Stimulated activated naive CD4-positive, alpha-beta T cell (primary cell): ENCODE results near the gene STAM.
A peak's percentile ranks its signal among the peaks of the same experiment; 100 is the strongest.

Experiments
- DNase-seq, 6 experiments: peaks; one replicate each; lab custom pipeline; 2025; lab: John Stamatoyannopoulos, UW

STAM gene

DNA sequence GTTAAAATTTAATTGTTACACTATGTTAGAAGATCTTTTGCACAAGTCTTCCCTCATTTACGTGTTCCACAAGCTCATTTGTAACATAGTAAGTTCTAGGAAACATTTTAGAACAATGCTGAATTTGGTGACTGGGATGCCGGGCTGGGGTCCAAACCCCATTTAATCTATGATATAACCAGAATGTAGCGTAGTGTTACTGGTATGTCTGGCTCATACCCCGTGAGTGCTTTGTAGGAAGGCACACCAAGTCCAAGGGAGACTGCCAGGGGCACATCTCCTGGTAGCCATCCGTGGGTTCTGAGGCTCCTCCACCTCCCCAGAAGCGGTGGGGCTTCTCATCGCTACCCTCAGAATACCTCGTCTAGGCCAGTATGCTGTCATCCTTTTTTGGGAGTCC lies 86.7 kb downstream of the STAM start:
- no peak for DNase-seq

- no peak for DNase-seq
These were observed 87.5 kb downstream of the STAM start for GRCh38 chr10:17731331-17732020.

DNA sequence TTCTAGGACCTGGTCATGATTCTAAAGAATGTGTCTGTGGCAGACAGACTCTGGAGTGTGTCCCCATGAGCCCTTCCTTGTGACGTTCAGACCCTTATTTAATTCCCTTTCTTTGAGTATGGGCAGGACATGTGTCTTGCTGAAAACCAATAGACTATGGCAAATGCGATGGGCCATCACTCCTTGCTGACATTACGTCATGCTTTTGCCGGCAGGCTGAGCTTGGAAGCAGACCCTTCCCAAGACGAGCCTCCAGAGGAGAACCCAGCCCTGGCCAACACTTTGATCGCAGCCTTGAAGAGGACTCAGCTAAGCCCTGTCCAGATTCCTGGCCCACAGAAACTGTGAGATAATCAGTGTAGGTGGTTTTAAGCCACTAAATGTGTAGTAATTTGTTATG lies 89.7 kb downstream of the STAM start:
- no peak for DNase-seq

GRCh38 chr10:17734432-17735080 lies 90.6 kb downstream of the STAM start:
- DNase-seq: no peak

GRCh38 chr10:17735166-17735941 lies 91.4 kb downstream of the STAM start:
- DNase-seq: no peak

GRCh38 chr10:17736223-17736622 lies 92.3 kb downstream of the STAM start:
- DNase-seq: no peak

DNA sequence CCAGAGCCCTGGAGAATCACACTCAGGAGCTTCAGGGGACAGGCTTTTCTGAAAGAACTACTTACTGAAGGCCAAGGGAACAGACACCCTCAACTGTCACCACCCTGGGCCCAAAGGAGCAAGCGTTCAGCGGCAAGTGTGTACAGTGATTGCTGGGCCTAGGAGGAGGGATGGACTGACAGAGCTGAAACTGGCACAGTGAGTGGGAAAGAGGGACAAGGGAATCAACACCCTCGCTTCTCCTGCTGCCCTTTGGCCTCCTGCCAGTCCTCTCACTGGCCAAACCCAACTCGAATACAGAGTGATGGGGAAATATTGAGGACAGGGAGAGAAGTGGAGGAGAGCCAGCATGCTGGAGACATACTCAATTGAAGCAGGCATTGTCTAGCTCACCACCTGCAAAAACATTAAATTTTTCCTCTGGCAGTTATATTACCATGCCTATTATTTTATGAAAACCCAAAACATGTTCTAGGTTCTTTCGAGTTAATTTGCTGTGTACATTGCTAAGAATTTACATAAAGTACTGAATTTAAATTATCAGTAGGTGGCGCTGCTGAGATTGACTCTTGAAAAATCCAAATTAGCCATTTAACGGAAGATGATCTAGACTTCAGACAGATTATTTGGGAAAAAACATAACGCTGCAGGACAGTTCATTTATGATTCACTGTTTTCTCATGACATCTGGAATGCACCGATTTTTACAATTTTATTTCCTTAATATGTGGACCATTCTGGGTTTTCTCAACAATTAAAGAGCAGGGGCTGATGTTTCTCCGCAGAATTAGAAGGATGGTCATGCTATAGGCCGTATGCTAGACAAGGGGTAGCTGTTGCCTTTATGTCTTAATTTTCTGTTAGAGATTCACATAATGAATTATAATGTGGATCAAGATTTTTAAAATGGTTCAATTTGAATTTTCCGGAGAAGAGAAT lies 93.3 kb downstream of the STAM start:
- peak in 1 of 6 experiments; percentile 17 for DNase-seq

- DNase-seq: no peak
These were observed 96.7 kb downstream of the STAM start for GRCh38 chr10:17740668-17741067.

GRCh38 chr10:17742918-17743317 lies 99.0 kb downstream of the STAM start:
- peak; percentile 4 to 68 (median 48) for DNase-seq

DNA sequence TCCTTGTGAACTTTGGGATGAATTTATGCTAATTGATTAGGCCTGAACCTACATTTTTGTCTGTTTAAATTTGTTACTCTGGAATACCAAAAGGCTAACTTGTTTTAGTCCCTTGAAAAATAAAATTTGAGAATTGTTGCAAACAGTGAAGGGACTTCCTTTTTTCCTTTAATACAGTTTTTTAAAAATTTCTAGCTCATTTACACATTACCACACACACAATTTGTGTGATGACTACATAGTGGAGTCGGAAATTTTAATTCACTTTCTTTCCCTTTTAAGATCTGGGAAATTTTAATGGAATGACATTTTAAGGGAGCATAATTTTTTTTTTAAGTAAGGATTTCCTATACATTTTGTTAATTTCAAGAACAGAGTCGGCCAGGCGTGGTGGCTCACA lies 99.5 kb downstream of the STAM start:
- DNase-seq: no peak

DNA sequence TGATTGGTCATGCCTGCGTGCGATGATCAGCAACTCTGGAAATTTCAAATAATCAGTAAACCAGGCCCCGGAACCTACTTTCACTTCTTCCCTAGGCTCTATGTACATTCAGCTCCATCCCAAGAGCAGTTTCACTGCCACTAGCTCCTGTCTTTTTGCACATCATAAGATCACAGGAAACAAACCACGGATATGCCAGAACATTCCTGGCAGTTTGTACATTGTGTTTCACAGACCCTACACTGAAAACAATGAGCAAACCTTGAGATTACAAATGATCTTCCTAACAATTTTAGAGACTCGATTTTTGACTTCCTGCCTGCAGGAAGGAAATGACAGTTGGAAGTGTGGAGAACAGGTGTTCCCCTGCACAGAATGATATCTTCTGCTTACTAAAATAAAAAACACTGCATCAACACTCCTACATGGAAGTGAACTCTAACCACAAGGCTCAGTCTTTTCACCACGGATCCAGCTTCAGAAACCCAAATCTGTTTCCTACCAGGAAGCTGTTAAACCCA lies 100.5 kb downstream of the STAM start:
- no peak for DNase-seq

DNA sequence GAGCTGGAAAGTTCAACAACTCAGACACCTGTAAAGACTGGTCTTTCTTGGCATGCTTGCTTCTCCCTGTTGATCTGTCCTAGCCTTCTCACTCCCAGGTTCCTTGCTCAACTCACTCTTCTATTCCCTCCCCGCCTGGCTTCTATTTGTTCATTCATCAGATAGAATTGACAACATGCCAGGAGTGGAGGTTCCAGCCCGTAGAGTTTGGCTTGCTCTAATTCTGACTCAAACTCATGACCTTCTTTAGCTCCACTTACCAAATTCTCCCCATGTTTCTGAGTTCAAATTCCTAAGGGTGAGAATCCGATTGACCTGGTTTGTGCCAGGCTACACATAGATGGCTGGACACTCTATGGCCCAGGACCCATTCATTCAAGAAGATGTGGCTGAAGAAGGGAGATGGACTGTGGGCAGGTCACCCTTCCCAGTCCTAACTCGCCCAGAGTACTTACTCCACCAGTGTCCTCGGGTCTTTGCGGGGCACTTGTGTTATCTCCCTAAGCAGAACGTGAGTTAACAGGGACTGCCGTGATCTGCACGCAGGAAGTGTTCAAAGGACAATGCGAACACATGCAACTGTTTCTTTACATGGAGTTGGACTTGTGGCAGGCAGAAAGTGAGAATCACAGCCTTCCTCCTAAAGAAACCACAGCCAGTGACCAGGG lies 104.1 kb downstream of the STAM start:
- no peak for DNase-seq

DNA sequence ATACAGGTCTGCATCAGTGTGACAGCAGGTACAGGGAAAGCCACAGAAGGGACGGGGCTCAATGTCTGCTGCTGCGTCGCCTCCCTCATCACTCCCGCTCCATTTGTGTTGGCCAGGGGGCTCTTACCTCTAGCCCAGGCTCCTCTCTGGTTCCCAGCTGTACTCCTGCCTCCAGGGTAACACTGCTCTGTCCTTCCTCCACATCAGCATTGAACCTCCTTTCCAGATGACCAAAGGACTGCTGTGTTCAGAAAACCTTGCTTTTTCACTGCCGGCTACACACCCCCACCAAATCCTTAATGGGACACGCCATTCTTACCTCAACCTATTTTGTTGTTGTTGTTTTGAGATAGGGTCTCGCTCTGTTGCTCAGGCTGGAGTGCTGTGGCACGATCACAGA lies 105.9 kb downstream of the STAM start:
- DNase-seq: no peak

DNA sequence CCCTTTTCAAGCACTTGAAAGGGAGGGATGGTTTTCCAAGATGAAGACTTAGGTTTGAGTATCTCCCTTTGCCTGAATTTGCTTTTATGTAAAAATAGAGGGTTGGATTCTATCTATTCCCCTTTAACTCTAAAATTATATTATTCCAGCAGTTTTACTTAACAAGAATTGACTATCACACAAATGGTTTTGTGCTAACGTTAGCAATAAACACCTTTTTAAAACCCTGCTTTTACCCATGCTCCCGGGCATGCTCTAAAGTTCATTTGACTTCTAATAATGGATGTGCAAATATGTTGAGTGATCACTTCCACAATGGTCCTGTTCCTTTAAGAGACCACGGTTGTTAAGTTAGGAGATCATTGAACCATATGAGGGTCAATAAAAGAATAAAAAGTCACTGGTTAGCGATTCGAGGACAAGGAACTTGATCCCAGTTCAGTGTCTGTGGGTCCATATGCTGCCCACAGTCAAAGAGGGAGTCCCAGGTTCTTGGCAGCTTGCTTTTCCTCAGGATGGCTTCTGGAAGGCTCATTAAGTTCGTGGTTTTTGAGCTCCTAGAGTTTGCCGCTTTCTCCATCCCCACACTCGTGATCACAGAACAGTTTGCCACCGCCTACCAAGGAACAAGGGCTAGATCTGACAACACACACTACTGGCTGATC lies 108.0 kb downstream of the STAM start, which contains the start of gene TMEM236:
Gene TMEM236, plus strand, starts transcription at position 421 of the 665 bp plus-strand sequence. Its CDS starts 95 bp downstream, at position 516.
- DNase-seq: no peak

GRCh38 chr10:17756557-17757217 lies 112.7 kb downstream of the STAM start:
- DNase-seq: no peak

- DNase-seq: no peak
These were observed 114.2 kb downstream of the STAM start for GRCh38 chr10:17758200-17758599.

DNA sequence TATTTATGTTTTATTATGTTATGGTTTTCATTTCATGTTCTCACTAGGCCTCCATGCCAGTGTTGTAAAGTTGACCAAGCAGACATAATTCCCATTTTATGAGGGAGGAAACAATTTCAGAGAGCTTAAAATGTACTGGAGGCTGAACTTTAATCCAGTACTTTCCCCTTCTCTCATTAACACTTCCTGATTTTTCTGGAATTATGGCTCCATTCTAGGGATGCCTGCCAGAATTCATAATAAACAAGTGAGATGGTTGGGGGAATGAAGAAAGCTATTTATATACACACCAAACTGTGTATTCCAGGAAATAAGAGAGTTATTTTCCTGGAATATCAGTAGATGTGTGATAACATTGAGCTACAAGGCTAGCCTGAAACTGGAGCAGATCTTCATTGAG lies 114.9 kb downstream of the STAM start:
- no peak for DNase-seq

DNA sequence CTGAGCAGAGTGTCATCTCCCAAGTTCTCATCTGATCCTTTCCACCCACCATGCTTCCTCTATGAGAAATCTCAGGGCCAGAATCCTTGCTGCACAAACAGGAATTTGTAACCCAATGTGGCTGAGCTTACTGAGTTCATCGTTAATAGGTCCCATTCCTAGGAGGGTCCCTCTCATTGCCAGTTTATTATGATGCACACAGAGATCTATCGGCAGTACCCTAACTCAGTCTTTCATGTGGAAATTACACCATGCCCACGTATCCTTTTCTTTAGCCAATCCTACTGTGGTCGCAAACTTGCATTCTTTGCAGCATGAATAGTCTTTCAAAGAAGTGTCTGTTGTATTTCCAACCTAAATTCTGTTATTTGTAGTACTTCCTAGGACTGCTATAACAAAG lies 120.2 kb downstream of the STAM start:
- no peak for DNase-seq

DNA sequence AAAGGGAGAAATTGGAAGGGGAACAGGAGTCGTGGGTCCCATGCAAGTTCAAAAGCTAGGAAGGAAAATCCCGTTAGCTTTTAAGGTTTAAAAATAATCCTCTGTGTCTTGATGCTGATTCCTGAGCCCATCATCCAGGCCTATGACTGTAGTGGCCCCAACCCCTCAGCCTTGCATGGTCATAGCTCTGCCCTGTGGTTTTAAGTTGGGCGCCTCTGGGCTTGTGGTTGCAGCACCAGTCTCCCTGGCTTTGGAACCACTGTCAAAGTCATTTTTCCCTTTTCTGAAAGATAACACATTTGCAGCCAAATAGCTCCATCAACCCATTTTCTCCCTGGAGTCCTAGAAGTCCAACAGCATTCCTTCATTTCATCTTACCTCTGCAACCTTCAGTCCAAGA lies 121.7 kb downstream of the STAM start:
- DNase-seq: no peak
